Stimulated activated CD8-positive, alpha-beta memory T cell treated with anti-CD3 and anti-CD28 coated beads, Interleukin-4, amount 100 ng/mL, for 24 hours (primary cell): ENCODE measurements around the gene ELF1.
"Not testable (repeated sequence)": the region's sequence is repeated elsewhere in the genome, so short reads cannot be mapped to it uniquely, and the experiment has no call there.

ENCODE experiments used
- DNase-seq: peaks from one replicate; pipeline ENCODE4 v3.0.0-alpha.2; 2020; ENCODE audit warnings: low read depth

Gene ELF1

GRCh38 chr13:40886017-40886416, 133.1 kb downstream of the ELF1 start:
- no peak for DNase-seq

GRCh38 chr13:40884175-40884574, 134.9 kb downstream of the ELF1 start:
- not testable (repeated sequence) for DNase-seq
